HFFc6 (cell line): ENCODE measurements around the gene ARL2BP. TPM values are rescaled to one million over a fixed set of nuclear protein-coding genes. Genes with fewer than 3 reads are reported as not detected.
A peak's percentile ranks its signal among the peaks of the same experiment; 100 is the strongest.

Experiments
- DNase-seq: peaks from one replicate; pipeline ENCODE4 v3.0.0-alpha.2; 2018
- H3K27ac Mint-ChIP-seq: 2 replicates; pipeline ENCODE4 v1.8.0; 2020; ENCODE audit warnings: mild to moderate bottlenecking, mixed read lengths
- H3K27me3 Mint-ChIP-seq: 2 replicates; pipeline ENCODE4 v1.8.0; 2021; ENCODE audit warnings: mild to moderate bottlenecking, moderate library complexity, mixed read lengths; ENCODE audit not compliant: insufficient read depth
- H3K36me3 Mint-ChIP-seq: 2 replicates; pipeline ENCODE4 v1.8.0; 2021; ENCODE audit warnings: low read depth, mixed read lengths
- H3K4me1 Mint-ChIP-seq: 2 replicates; pipeline ENCODE4 v1.8.0; 2020; ENCODE audit warnings: low read depth, mixed read lengths
- H3K4me3 Mint-ChIP-seq: 2 replicates; pipeline ENCODE4 v1.8.0; 2020; ENCODE audit warnings: mild to moderate bottlenecking, moderate library complexity, mixed read lengths
- H3K9me3 Mint-ChIP-seq: 2 replicates; pipeline ENCODE4 v1.8.0; 2020; ENCODE audit warnings: mild to moderate bottlenecking, mixed read lengths
- total RNA-seq, 6 experiments: library from RNA; stranded (reverse); fragmentation: NEBNext Ultra II Directional; extraction: Animal tissue kit (Norgen Biotek cat#: 25700); gene quantifications; 2 replicates in 1 of 6; 3 replicates in 5 of 6; pipeline ENCODE4 v1.2.3, GENCODE V29; 2021
- TF ChIP-seq, protein P1 (sequence below): fragments of 200-600 bp; sonication (generic); IDR thresholded peaks from 2 replicates; pipeline ENCODE4 v1.5.0; 2021; ENCODE audit warnings: antibody characterized with exemption, mild to moderate bottlenecking

The ARL2BP gene
- total RNA-seq, 6 experiments from 2014 or later, result 70.3 to 80.0 (median 76.7) TPM

GRCh38 chr16:57223057-57223456 is 22.0 kb upstream of the ARL2BP start:
- peaks cover 15% of the 10 kb centered on the region for H3K9me3 Mint-ChIP-seq

GRCh38 chr16:57224651-57225335 is 20.3 kb upstream of the ARL2BP start:
- Mint-ChIP-seq H3K36me3 (peaks cover 55% of the 10 kb centered on the region), H3K27me3 (no peaks in the 10 kb centered on the region), H3K4me3 (no peak overlapping the region), H3K9me3 (no peaks in the 10 kb centered on the region), H3K27ac (no peak overlapping the region), H3K4me1 (peaks cover 11% of the 10 kb centered on the region)
- DNase-seq, result no peak
- TF ChIP-seq, protein P1, sequence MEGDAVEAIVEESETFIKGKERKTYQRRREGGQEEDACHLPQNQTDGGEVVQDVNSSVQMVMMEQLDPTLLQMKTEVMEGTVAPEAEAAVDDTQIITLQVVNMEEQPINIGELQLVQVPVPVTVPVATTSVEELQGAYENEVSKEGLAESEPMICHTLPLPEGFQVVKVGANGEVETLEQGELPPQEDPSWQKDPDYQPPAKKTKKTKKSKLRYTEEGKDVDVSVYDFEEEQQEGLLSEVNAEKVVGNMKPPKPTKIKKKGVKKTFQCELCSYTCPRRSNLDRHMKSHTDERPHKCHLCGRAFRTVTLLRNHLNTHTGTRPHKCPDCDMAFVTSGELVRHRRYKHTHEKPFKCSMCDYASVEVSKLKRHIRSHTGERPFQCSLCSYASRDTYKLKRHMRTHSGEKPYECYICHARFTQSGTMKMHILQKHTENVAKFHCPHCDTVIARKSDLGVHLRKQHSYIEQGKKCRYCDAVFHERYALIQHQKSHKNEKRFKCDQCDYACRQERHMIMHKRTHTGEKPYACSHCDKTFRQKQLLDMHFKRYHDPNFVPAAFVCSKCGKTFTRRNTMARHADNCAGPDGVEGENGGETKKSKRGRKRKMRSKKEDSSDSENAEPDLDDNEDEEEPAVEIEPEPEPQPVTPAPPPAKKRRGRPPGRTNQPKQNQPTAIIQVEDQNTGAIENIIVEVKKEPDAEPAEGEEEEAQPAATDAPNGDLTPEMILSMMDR, result no peak

More at GRCh38 chr16:57223057-57223456, 22.0 kb upstream of the ARL2BP start:
- H3K36me3 Mint-ChIP-seq, result peaks cover 72% of the 10 kb centered on the region
- H3K27ac Mint-ChIP-seq, result no peak overlapping the region
- DNase-seq, result no peak
- no peak overlapping the region for H3K4me3 Mint-ChIP-seq
- no peaks in the 10 kb centered on the region for H3K27me3 Mint-ChIP-seq
- TF ChIP-seq, protein P1, result no peak
- peaks cover 11% of the 10 kb centered on the region for H3K4me1 Mint-ChIP-seq

GRCh38 chr16:57225978-57226377 is 19.1 kb upstream of the ARL2BP start:
- H3K27me3 Mint-ChIP-seq, result no peaks in the 10 kb centered on the region
- no peak for DNase-seq
- H3K4me3 Mint-ChIP-seq, result no peak overlapping the region
- no peak overlapping the region for H3K27ac Mint-ChIP-seq
- H3K4me1 Mint-ChIP-seq, result peaks cover 11% of the 10 kb centered on the region
- H3K36me3 Mint-ChIP-seq, result peaks cover 49% of the 10 kb centered on the region
- H3K9me3 Mint-ChIP-seq, result no peaks in the 10 kb centered on the region
- TF ChIP-seq, protein P1, result no peak

DNA sequence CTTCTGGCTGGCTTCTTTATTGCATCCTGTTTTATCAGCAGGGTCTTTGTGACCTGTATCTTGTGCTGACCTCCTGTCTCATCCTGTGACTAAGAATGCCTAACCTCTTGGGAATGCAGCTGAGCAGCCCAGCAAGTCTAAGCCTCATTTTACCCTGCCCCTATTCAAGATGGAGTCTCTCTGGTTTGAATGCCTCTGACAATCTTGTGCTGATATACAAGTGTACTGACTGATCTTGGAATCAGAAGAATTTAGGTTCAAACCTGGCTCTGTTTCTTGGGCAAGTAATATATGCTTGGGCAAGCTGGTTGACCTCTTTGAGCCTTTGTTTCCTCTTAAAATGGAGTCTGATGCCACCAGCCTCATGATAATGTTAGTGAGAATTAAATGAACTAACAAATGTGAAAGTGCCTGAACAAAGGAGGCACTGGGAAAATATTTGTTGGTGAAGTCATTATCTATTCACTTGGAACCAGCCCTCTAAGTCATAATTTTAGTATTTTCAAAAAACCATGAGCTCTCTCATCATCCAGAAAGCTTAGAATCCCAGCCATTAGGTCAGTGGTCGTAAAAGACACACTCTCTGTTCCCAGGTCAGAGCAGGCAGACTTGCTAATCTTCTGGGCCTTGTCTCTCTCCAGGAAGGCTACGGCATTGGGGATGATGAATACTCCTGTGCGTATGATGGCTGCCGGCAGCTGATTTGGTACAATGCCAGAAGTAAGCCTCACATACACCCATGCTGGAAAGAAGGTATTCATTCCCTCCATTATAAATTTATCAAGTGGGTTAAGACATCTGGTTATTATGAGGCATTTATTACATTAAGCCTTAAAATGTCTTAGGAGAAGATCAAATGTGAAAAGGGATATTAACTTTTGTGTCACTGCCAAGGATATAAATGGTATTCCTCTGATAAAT is 18.1 kb upstream of the ARL2BP start:
- H3K9me3 Mint-ChIP-seq, result no peaks in the 10 kb centered on the region
- H3K27ac Mint-ChIP-seq, result peak overlapping the region; percentile 36
- peaks cover 42% of the 10 kb centered on the region for H3K36me3 Mint-ChIP-seq
- no peak overlapping the region for H3K4me3 Mint-ChIP-seq
- H3K27me3 Mint-ChIP-seq, result no peaks in the 10 kb centered on the region
- DNase-seq, result no peak
- peaks cover 11% of the 10 kb centered on the region for H3K4me1 Mint-ChIP-seq
- TF ChIP-seq, protein P1, result no peak

GRCh38 chr16:57229079-57229478 is 16.0 kb upstream of the ARL2BP start:
- Mint-ChIP-seq H3K4me1 (peaks cover 11% of the 10 kb centered on the region), H3K27me3 (no peaks in the 10 kb centered on the region; the same call in 1 of the 2 replicates), H3K9me3 (no peaks in the 10 kb centered on the region), H3K36me3 (peaks cover 34% of the 10 kb centered on the region), H3K27ac (no peak overlapping the region), H3K4me3 (no peak overlapping the region)
- no peak for DNase-seq
- TF ChIP-seq, protein P1, result no peak
